Measurements from ENCODE around the gene FILIP1L. TPM values are rescaled to one million over a fixed set of nuclear protein-coding genes. Genes with fewer than 3 reads are reported as not detected.

Gene FILIP1L
- total RNA-seq, 1 donor from 2014 or later: 41.5 TPM

- Histone ChIP-seq H3K9me3 (no peaks in the 10 kb centered on the region), H3K4me3 (no peak overlapping the region), H3K27ac (no peak overlapping the region), H3K27me3 (no peaks in the 10 kb centered on the region), H3K36me3 (no peaks in the 10 kb centered on the region), H3K4me1 (no peaks in the 10 kb centered on the region)
- DNase-seq (ENCODE audit: extremely low spot score in 2 of 2): no peak
- intact Hi-C loops (cut with DNase I): loop anchor here (5.0 to 10.0 kb wide), 2 partner anchors 420 to 747 kb away; no protein-coding TSS in a partner anchor
- TF ChIP-seq POLR2A (IDR thresholded peaks at IDR 0.05): no peak
- TF ChIP-seq POLR2AphosphoS5 (IDR thresholded peaks at IDR 0.05; ENCODE audit: insufficient read depth in 1 of 2, low read depth in 1 of 2): no peak
These were observed 276.6 kb downstream of the FILIP1L start for GRCh38 chr3:99837715-99838114.

DNA sequence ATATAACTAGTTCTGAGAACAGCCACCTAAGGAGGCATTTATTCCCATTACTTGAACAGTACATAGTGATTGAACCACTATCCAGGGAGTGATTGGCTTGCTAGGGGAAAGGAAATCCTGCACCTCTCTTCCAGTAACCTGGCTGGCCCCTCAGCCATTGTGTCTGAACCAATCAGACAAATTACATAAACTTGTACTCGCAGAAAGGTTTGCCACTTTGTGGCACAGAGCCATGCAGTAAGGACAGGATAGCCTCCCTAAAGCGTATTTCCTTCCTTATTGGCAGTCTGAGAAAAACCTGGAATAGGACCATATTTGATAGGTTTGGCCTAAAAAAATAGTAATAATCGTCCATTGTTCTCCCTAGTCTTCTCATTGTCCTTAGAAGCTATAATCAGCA is 277.6 kb downstream of the FILIP1L start:
- Histone ChIP-seq H3K4me1 (no peaks in the 10 kb centered on the region), H3K27me3 (no peaks in the 10 kb centered on the region), H3K9me3 (no peaks in the 10 kb centered on the region), H3K27ac (no peak overlapping the region), H3K4me3 (no peak overlapping the region), H3K36me3 (no peaks in the 10 kb centered on the region)
- DNase-seq (ENCODE audit: extremely low spot score in 2 of 2): no peak
- TF ChIP-seq POLR2AphosphoS5 (IDR thresholded peaks at IDR 0.05; ENCODE audit: insufficient read depth in 1 of 2, low read depth in 1 of 2): no peak
- no peak for TF ChIP-seq POLR2A (IDR thresholded peaks at IDR 0.05)
- TF ChIP-seq, protein P1, sequence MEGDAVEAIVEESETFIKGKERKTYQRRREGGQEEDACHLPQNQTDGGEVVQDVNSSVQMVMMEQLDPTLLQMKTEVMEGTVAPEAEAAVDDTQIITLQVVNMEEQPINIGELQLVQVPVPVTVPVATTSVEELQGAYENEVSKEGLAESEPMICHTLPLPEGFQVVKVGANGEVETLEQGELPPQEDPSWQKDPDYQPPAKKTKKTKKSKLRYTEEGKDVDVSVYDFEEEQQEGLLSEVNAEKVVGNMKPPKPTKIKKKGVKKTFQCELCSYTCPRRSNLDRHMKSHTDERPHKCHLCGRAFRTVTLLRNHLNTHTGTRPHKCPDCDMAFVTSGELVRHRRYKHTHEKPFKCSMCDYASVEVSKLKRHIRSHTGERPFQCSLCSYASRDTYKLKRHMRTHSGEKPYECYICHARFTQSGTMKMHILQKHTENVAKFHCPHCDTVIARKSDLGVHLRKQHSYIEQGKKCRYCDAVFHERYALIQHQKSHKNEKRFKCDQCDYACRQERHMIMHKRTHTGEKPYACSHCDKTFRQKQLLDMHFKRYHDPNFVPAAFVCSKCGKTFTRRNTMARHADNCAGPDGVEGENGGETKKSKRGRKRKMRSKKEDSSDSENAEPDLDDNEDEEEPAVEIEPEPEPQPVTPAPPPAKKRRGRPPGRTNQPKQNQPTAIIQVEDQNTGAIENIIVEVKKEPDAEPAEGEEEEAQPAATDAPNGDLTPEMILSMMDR (IDR thresholded peaks at IDR 0.05): no peak
- intact Hi-C loops (cut with DNase I): loop anchor here (5.0 to 10.0 kb wide), 2 partner anchors 421 to 748 kb away; no protein-coding TSS in a partner anchor

DNA sequence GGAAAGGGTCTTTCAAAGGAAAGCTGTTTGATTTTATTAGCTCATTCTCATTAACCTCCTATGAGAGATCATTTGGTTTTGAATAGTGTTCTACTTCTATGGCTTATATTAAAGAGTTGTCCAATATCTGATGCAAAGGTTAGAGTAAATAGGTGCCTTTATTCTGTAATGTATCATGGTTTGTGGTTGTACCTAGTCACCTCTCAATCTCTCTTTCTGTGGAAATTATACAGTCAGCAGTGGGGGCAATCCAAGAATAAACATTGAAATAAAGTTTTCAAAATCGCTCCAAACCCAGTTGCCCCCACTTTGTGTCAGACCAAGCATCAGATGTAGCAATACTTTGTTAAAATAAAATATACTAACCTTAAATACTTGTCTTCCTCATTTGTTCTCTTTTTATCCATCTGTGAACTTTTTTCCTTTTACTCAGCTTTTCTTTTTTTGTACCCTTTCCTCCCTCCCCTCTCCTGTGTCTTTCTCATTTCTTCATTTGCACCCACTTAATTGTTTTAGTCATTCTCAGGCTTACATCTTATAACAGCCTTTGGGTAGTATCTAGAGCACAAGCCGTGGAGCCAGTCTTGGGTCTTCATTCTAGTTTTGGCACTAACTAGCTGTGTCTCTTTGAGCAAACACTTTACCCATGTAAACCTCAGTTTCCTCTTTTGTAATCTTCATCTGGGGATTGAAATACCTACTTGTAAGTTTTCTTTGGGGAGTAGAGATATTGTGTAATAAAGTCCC is 279.9 kb downstream of the FILIP1L start:
- intact Hi-C loops (cut with DNase I): loop anchor here (10.0 kb wide), 1 partner anchor 750 kb away; no protein-coding TSS in a partner anchor
- TF ChIP-seq, protein P1 (IDR thresholded peaks at IDR 0.05): no peak
- TF ChIP-seq POLR2A (IDR thresholded peaks at IDR 0.05): no peak
- TF ChIP-seq POLR2AphosphoS5 (IDR thresholded peaks at IDR 0.05; ENCODE audit: insufficient read depth in 1 of 2, low read depth in 1 of 2): no peak
- H3K36me3 ChIP-seq: no peaks in the 10 kb centered on the region
- DNase-seq (ENCODE audit: extremely low spot score in 2 of 2): no peak
- H3K4me3 ChIP-seq: no peak overlapping the region
- no peak overlapping the region for H3K27ac ChIP-seq
- no peaks in the 10 kb centered on the region for H3K9me3 ChIP-seq
- H3K4me1 ChIP-seq: no peaks in the 10 kb centered on the region
- H3K27me3 ChIP-seq: no peaks in the 10 kb centered on the region

GRCh38 chr3:99833617-99834205 is 280.6 kb downstream of the FILIP1L start:
- intact Hi-C loops (cut with DNase I): loop anchor here (10.0 kb wide), 1 partner anchor 751 kb away; no protein-coding TSS in a partner anchor
- H3K27ac ChIP-seq: no peak overlapping the region
- no peaks in the 10 kb centered on the region for H3K36me3 ChIP-seq

DNA sequence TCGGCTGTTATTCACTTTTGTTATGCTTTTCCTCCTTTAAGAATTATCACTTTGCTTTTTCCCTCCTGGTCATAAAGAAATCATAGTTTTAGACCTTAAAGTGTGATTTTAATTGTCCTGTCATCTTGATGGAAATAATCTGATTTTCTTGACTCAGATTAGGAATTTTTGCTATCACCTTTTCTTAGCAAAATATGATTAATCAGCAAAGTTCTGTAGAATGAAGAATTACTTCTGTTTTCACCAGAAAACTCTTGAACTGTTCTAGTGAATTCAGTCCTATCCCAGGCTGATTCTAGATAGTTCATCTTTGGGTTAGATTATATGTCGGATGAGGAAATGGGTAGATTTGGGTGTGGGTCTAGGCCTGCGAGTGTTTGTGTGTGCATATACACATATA is 284.5 kb downstream of the FILIP1L start:
- Histone ChIP-seq H3K36me3 (no peaks in the 10 kb centered on the region), H3K27me3 (no peaks in the 10 kb centered on the region), H3K27ac (no peak overlapping the region), H3K4me1 (no peaks in the 10 kb centered on the region), H3K9me3 (no peaks in the 10 kb centered on the region), H3K4me3 (no peak overlapping the region)
- TF ChIP-seq POLR2A (IDR thresholded peaks at IDR 0.05) (no peak), POLR2AphosphoS5 (IDR thresholded peaks at IDR 0.05; ENCODE audit: insufficient read depth in 1 of 2, low read depth in 1 of 2) (no peak)
- TF ChIP-seq, protein P1 (IDR thresholded peaks at IDR 0.05): no peak
- no peak for DNase-seq (ENCODE audit: extremely low spot score in 2 of 2)
- intact Hi-C loops (cut with DNase I): loop anchor here (10.0 kb wide), 1 partner anchor 755 kb away; no protein-coding TSS in a partner anchor

More at GRCh38 chr3:99833617-99834205, 280.6 kb downstream of the FILIP1L start:
- TF ChIP-seq POLR2AphosphoS5 (IDR thresholded peaks at IDR 0.05; ENCODE audit: insufficient read depth in 1 of 2, low read depth in 1 of 2): no peak
- TF ChIP-seq, protein P1 (IDR thresholded peaks at IDR 0.05): no peak
- no peak for TF ChIP-seq POLR2A (IDR thresholded peaks at IDR 0.05)
- H3K9me3 ChIP-seq: no peaks in the 10 kb centered on the region
- H3K4me1 ChIP-seq: no peaks in the 10 kb centered on the region
- DNase-seq (ENCODE audit: extremely low spot score in 2 of 2): no peak
- H3K4me3 ChIP-seq: no peak overlapping the region
- H3K27me3 ChIP-seq: no peaks in the 10 kb centered on the region

All from vagina (tissue), 2 donors.